K562 (cell line): ENCODE data around the gene SIM2. TPM values are rescaled to one million over a fixed set of nuclear protein-coding genes. Genes with fewer than 3 reads are reported as not detected.

ENCODE experiments used
- PHB ChIP-seq: fragments of 250-450 bp; sonication (Bioruptor Pico); IDR thresholded peaks from 2 replicates; pipeline ENCODE4 v1.5.0; 2021
- SPI1 ChIP-seq: IDR thresholded peaks from 2 replicates; pipeline ENCODE4 v1.6.1; 2011; ENCODE audit warnings: low read depth, low read length, control low read depth, borderline replicate concordance
- polyA plus RNA-seq, 8 experiments: library from polyadenylated mRNA; depleted of rRNA in 4 of 8; stranded (reverse) in 5 of 8; unstranded in 3 of 8; fragments of >200 nt; fragmentation: Nextera tagmentation in 2 of 8; fragmentation: Illumina TruSeq in 1 of 8; extraction: Ambion mirVana in 2 of 8; extraction: Trizol in 1 of 8; gene quantifications; 2 replicates each; pipeline versions ENCODE4 v1.2.1 to v1.2.3, GENCODE V29; 2011 to 2014; ENCODE audit warnings: inconsistent platforms in 1 of 8, missing spikeins in 1 of 8
- total RNA-seq, 7 experiments: library from RNA; depleted of rRNA in 6 of 7; stranded (reverse); fragments of >200 nt in 6 of 7; fragmentation: Illumina TruSeq in 2 of 7; extraction: Trizol in 2 of 7; gene quantifications; 2 replicates each; pipeline versions ENCODE4 v1.2.1 to v1.2.3, GENCODE V29; 2011 to 2021; ENCODE audit warnings: low replicate concordance in 1 of 7
- TF ChIP-seq, protein P1 (sequence below): sonication (generic); formaldehyde crosslinking; IDR thresholded peaks from 2 replicates; pipeline ENCODE4 v1.8.0; 2022; ENCODE audit warnings: mild to moderate bottlenecking, low read depth, missing genetic modification reagents
- TF ChIP-seq, protein P2 (sequence below): fragments of 450-650 bp; IDR thresholded peaks from 2 replicates; pipeline ENCODE4 v1.6.1; 2016; ENCODE audit warnings: low read depth
- TF ChIP-seq, protein P3 (sequence below): sonication (generic); IDR thresholded peaks from 2 replicates; pipeline ENCODE4 v1.6.1; 2016

The SIM2 gene
- total and polyA plus RNA-seq, 9 of the 15 experiments (the other 6 are each of a cell fraction or from before 2014, with no cell fraction given), result 0.07 to 0.11 (median 0.08) TPM; not detected in 6

DNA sequence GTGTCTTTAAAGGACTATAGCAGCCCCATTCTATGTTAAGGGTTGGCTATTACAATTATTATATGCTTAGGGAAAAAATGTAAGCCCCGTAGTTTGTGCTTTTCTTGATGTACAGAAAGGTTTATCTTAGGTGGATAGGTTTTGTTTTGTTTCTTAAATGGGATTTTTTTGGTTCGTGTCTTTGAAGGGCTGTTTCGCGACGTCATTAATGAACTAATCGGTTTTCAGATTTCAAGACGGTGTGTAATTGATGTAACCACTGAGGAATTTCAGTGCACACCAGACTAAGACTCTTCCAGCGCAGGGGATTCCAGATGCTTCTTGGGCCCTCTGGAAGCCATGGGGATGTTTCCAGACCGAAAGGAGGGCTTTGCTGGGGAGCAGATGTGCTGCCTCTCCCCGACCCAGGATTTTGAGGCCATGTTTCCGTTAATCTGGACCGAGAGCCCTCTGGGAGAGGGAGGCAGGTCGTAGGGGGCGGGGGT, 4.8 kb upstream of the SIM2 start (continued):
- TF ChIP-seq, protein P1, sequence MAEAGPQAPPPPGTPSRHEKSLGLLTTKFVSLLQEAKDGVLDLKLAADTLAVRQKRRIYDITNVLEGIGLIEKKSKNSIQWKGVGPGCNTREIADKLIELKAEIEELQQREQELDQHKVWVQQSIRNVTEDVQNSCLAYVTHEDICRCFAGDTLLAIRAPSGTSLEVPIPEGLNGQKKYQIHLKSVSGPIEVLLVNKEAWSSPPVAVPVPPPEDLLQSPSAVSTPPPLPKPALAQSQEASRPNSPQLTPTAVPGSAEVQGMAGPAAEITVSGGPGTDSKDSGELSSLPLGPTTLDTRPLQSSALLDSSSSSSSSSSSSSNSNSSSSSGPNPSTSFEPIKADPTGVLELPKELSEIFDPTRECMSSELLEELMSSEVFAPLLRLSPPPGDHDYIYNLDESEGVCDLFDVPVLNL (CRISPR knock-in tag), result no peak
- TF ChIP-seq, protein P2, sequence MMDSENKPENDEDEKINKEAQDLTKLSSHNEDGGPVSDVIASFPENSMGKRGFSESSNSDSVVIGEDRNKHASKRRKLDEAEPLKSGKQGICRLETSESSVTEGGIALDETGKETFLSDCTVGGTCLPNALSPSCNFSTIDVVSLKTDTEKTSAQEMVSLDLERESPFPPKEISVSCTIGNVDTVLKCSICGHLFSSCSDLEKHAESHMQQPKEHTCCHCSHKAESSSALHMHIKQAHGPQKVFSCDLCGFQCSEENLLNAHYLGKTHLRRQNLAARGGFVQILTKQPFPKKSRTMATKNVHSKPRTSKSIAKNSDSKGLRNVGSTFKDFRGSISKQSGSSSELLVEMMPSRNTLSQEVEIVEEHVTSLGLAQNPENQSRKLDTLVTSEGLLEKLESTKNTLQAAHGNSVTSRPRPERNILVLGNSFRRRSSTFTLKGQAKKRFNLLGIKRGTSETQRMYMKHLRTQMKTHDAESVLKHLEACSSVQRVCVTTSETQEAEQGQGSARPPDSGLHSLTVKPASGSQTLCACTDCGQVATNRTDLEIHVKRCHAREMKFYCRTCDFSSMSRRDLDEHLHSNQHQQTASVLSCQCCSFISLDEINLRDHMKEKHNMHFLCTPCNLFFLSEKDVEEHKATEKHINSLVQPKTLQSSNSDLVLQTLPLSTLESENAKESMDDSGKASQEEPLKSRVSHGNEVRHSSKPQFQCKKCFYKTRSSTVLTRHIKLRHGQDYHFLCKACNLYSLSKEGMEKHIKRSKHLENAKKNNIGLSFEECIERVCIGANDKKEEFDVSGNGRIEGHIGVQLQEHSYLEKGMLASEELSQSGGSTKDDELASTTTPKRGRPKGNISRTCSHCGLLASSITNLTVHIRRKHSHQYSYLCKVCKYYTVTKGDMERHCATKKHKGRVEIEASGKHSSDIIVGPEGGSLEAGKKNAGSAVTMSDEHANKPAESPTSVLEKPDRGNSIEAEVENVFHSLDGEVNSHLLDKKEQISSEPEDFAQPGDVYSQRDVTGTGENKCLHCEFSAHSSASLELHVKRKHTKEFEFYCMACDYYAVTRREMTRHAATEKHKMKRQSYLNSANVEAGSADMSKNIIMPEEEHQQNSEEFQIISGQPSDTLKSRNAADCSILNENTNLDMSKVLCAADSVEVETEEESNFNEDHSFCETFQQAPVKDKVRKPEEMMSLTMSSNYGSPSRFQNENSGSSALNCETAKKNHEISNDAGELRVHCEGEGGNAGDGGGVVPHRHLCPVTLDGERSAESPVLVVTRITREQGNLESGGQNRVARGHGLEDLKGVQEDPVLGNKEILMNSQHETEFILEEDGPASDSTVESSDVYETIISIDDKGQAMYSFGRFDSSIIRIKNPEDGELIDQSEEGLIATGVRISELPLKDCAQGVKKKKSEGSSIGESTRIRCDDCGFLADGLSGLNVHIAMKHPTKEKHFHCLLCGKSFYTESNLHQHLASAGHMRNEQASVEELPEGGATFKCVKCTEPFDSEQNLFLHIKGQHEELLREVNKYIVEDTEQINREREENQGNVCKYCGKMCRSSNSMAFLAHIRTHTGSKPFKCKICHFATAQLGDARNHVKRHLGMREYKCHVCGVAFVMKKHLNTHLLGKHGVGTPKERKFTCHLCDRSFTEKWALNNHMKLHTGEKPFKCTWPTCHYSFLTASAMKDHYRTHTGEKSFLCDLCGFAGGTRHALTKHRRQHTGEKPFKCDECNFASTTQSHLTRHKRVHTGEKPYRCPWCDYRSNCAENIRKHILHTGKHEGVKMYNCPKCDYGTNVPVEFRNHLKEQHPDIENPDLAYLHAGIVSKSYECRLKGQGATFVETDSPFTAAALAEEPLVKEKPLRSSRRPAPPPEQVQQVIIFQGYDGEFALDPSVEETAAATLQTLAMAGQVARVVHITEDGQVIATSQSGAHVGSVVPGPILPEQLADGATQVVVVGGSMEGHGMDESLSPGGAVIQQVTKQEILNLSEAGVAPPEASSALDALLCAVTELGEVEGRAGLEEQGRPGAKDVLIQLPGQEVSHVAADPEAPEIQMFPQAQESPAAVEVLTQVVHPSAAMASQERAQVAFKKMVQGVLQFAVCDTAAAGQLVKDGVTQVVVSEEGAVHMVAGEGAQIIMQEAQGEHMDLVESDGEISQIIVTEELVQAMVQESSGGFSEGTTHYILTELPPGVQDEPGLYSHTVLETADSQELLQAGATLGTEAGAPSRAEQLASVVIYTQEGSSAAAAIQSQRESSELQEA, result no peak
- TF ChIP-seq PHB (CRISPR knock-in tag) (no peak), SPI1 (no peak)
- TF ChIP-seq, protein P3, sequence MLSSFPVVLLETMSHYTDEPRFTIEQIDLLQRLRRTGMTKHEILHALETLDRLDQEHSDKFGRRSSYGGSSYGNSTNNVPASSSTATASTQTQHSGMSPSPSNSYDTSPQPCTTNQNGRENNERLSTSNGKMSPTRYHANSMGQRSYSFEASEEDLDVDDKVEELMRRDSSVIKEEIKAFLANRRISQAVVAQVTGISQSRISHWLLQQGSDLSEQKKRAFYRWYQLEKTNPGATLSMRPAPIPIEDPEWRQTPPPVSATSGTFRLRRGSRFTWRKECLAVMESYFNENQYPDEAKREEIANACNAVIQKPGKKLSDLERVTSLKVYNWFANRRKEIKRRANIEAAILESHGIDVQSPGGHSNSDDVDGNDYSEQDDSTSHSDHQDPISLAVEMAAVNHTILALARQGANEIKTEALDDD, result no peak
